Mesendoderm (in vitro differentiated cells): ENCODE measurements around the gene CCSER2.

Source experiments
- DNase-seq: peaks from one replicate; pipeline ENCODE4 v3.0.0; 2013
- H2AK5ac ChIP-seq: 2 replicates; pipeline ENCODE4 v1.6.1; 2013; ENCODE audit warnings: low read length, inconsistent platforms
- H2BK120ac ChIP-seq: 2 replicates; pipeline ENCODE4 v1.6.1; 2013; ENCODE audit warnings: low read depth, mild to moderate bottlenecking, low read length, moderate library complexity, mixed read lengths
- H2BK15ac ChIP-seq: replicated peaks from 2 replicates; pipeline ENCODE4 v1.6.1; 2013; ENCODE audit warnings: low read depth, mild to moderate bottlenecking, moderate library complexity
- H2BK5ac ChIP-seq: 2 replicates; pipeline ENCODE4 v1.6.1; 2013; ENCODE audit warnings: low read length, inconsistent platforms
- H3K18ac ChIP-seq: 2 replicates; pipeline ENCODE4 v1.6.1; 2013; ENCODE audit warnings: mild to moderate bottlenecking, low read length, mixed read lengths
- H3K23ac ChIP-seq: one replicate; pipeline ENCODE4 v1.6.1; 2013; ENCODE audit warnings: low read length
- H3K27ac ChIP-seq: 2 replicates; pipeline ENCODE4 v1.5.1; 2013; ENCODE audit warnings: low read depth, mild to moderate bottlenecking, inconsistent platforms, low read length, moderate library complexity
- H3K27me3 ChIP-seq: 2 replicates; pipeline ENCODE4 v1.6.1; 2013; ENCODE audit warnings: low read length, control low read depth, mild to moderate bottlenecking, inconsistent platforms; ENCODE audit not compliant: insufficient read depth, poor library complexity
- H3K36me3 ChIP-seq: 2 replicates; pipeline ENCODE4 v1.6.1; 2013; ENCODE audit warnings: low read length, inconsistent platforms; ENCODE audit not compliant: control insufficient read depth, insufficient read depth
- H3K4ac ChIP-seq: one replicate; pipeline ENCODE4 v1.6.1; 2013; ENCODE audit warnings: low read depth, mild to moderate bottlenecking, low read length, moderate library complexity
- H3K4me1 ChIP-seq: 2 replicates; pipeline ENCODE4 v1.6.1; 2013; ENCODE audit warnings: low read depth, low read length, inconsistent platforms; ENCODE audit not compliant: control insufficient read depth
- H3K4me2 ChIP-seq: 2 replicates; pipeline ENCODE4 v1.6.1; 2013; ENCODE audit warnings: low read length
- H3K4me3 ChIP-seq: 2 replicates; pipeline ENCODE4 v1.5.1; 2013; ENCODE audit warnings: mild to moderate bottlenecking, low read length
- H3K56ac ChIP-seq: one replicate; pipeline ENCODE4 v1.6.1; 2013; ENCODE audit warnings: low read length
- H3K79me1 ChIP-seq: 2 replicates; pipeline ENCODE4 v1.6.1; 2013; ENCODE audit warnings: low read length, inconsistent platforms
- H3K79me2 ChIP-seq: 2 replicates; pipeline ENCODE4 v1.6.1; 2013; ENCODE audit warnings: mild to moderate bottlenecking, low read length; ENCODE audit not compliant: control insufficient read depth, insufficient read depth
- H3K9ac ChIP-seq: 2 replicates; pipeline ENCODE4 v1.6.1; 2013; ENCODE audit warnings: low read length, inconsistent platforms
- H4K5ac ChIP-seq: one replicate; pipeline ENCODE4 v1.6.1; 2013; ENCODE audit warnings: low read length
- H4K8ac ChIP-seq: one replicate; pipeline ENCODE4 v1.6.1; 2013; ENCODE audit warnings: low read depth, mild to moderate bottlenecking, control low read depth, low read length, moderate library complexity
- WGBS: extraction: QIAGEN DNeasy Blood & Tissue Kit; methylation state at CpG from one replicate; pipeline ENCODE4 v1.1.7; 2013; ENCODE audit warnings: low lambda C conversion rate, missing lambda C conversion rate; ENCODE audit not compliant: insufficient coverage; ENCODE audit errors: extremely low coverage; 5-methylcytosine and 5-hydroxymethylcytosine counted together

Gene CCSER2

GRCh38 chr10:84390364-84390763 lies 62.0 kb downstream of the CCSER2 start:
- Histone ChIP-seq H3K79me1 (no peaks in the 10 kb centered on the region), H4K8ac (no peak overlapping the region), H3K18ac (no peak overlapping the region), H3K79me2 (no peaks in the 10 kb centered on the region), H3K27me3 (no peaks in the 10 kb centered on the region), H2BK15ac (no peak overlapping the region), H2BK120ac (no peak overlapping the region), H3K36me3 (no peaks in the 10 kb centered on the region), H3K56ac (no peak overlapping the region), H3K4ac (no peak overlapping the region), H3K4me1 (no peaks in the 10 kb centered on the region), H3K9ac (no peak overlapping the region), H3K4me3 (no peak overlapping the region), H3K23ac (no peak overlapping the region), H2AK5ac (no peak overlapping the region), H2BK5ac (no peak overlapping the region), H3K4me2 (no peak overlapping the region), H4K5ac (no peak overlapping the region), H3K27ac (no peak overlapping the region)
- WGBS: no CpG with 5 or more reads among the region's 4 CpGs
- DNase-seq: no peak

DNA sequence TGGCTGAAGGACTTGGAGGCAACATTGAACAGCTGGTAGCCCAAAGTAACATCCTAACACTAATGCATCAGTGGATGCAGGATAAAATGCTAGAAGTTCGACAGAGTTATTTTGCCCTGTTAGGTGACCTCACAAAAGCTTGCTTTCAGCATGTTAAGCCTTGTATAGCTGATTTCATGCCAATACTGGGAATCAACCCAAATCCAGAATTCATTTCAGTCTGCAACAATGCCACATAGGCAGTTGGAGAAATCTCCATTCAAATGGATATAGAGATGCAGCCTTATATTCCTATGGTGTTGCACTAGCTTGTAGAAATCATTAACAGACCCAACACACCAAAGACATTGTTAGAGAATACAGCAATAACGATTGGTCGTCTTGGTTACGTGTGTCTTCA lies 62.9 kb downstream of the CCSER2 start:
- Histone ChIP-seq H3K23ac (no peak overlapping the region), H3K4me3 (no peak overlapping the region), H3K36me3 (no peaks in the 10 kb centered on the region), H3K27me3 (no peaks in the 10 kb centered on the region), H3K79me1 (no peaks in the 10 kb centered on the region), H3K4me2 (no peak overlapping the region), H2AK5ac (no peak overlapping the region), H3K9ac (no peak overlapping the region), H3K4ac (no peak overlapping the region), H2BK120ac (no peak overlapping the region), H3K18ac (no peak overlapping the region), H3K79me2 (no peaks in the 10 kb centered on the region), H4K8ac (no peak overlapping the region), H2BK5ac (no peak overlapping the region), H3K56ac (no peak overlapping the region), H2BK15ac (no peak overlapping the region), H3K27ac (no peak overlapping the region), H4K5ac (no peak overlapping the region), H3K4me1 (no peaks in the 10 kb centered on the region)
- no peak for DNase-seq
- no CpG with 5 or more reads among the region's 4 CpGs for WGBS

DNA sequence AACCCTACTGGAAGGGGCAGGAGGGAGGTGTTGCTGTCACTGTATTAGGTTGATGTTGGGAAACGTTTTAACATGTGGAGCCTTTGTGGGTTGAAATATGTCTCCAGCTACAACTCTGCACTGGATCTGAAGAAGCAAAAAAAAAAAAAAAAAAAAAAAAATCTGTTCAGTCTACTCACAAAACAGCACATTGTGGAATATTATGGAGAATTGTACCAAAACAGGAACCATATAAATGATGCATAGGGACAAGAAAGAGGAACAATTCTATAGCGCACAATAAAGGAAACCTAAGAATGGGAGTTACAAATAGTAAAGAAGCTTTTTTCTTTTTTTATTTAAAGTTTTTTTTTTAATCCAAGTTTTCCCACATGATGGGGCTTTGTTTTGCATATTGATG lies 63.8 kb downstream of the CCSER2 start:
- no peaks in the 10 kb centered on the region for H3K79me1 ChIP-seq
- H2AK5ac ChIP-seq: no peak overlapping the region
- no peak overlapping the region for H3K4me3 ChIP-seq
- H2BK5ac ChIP-seq: no peak overlapping the region
- H3K4me1 ChIP-seq: no peaks in the 10 kb centered on the region
- no peak overlapping the region for H3K9ac ChIP-seq
- H2BK120ac ChIP-seq: no peak overlapping the region
- no peak overlapping the region for H4K8ac ChIP-seq
- H2BK15ac ChIP-seq: no peak overlapping the region
- no CpG with 5 or more reads among the region's 2 CpGs for WGBS
- no peak for DNase-seq
- H3K27me3 ChIP-seq: no peaks in the 10 kb centered on the region
- no peak overlapping the region for H3K4ac ChIP-seq
- no peak overlapping the region for H3K56ac ChIP-seq
- H3K36me3 ChIP-seq: no peaks in the 10 kb centered on the region
- no peak overlapping the region for H3K23ac ChIP-seq
- no peak overlapping the region for H3K4me2 ChIP-seq
- H3K18ac ChIP-seq: no peak overlapping the region
- no peaks in the 10 kb centered on the region for H3K79me2 ChIP-seq
- no peak overlapping the region for H3K27ac ChIP-seq
- H4K5ac ChIP-seq: no peak overlapping the region

- no peak overlapping the region for H3K4ac ChIP-seq
- no peak overlapping the region for H3K4me3 ChIP-seq
- no peak overlapping the region for H3K18ac ChIP-seq
- no peak overlapping the region for H2BK15ac ChIP-seq
- no peaks in the 10 kb centered on the region for H3K4me1 ChIP-seq
- no peaks in the 10 kb centered on the region for H3K27me3 ChIP-seq
- no peak overlapping the region for H3K4me2 ChIP-seq
- no CpG with 5 or more reads among the region's 2 CpGs for WGBS
- H3K36me3 ChIP-seq: no peaks in the 10 kb centered on the region
- H3K79me1 ChIP-seq: peaks cover 1% of the 10 kb centered on the region
- H3K56ac ChIP-seq: no peak overlapping the region
- H4K5ac ChIP-seq: no peak overlapping the region
- H3K79me2 ChIP-seq: no peaks in the 10 kb centered on the region
- no peak overlapping the region for H3K9ac ChIP-seq
- H4K8ac ChIP-seq: no peak overlapping the region
- no peak for DNase-seq
- no peak overlapping the region for H2AK5ac ChIP-seq
- H2BK120ac ChIP-seq: no peak overlapping the region
- no peak overlapping the region for H2BK5ac ChIP-seq
- H3K23ac ChIP-seq: no peak overlapping the region
- no peak overlapping the region for H3K27ac ChIP-seq
Measured at GRCh38 chr10:84395581-84395980, 67.2 kb downstream of the CCSER2 start.

DNA sequence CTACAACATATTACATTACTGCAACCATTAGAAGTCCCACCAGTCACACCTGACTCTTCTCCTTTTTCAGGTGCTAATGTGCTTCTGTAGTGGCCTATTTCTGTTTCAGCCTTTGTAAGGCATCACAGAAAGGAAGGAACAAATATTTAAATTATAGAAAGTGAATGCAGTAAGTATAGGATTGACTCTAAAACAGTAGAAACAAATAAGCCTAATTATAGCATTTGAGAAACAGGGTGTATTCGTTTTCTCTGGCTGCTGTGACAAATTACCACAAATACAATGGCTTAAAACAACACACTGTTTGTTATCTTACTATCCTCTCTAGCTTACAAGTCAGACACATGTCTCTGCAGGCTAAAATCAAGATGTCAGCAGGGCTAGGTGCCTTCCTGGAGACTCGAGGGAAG lies 69.4 kb downstream of the CCSER2 start:
- H3K4me3 ChIP-seq: no peak overlapping the region
- no peaks in the 10 kb centered on the region for H3K4me1 ChIP-seq
- H3K27ac ChIP-seq: no peak overlapping the region
- no peak overlapping the region for H3K23ac ChIP-seq
- H3K9ac ChIP-seq: no peak overlapping the region
- no peaks in the 10 kb centered on the region for H3K36me3 ChIP-seq
- peaks cover 1% of the 10 kb centered on the region for H3K79me1 ChIP-seq
- H3K79me2 ChIP-seq: no peaks in the 10 kb centered on the region
- no peak overlapping the region for H3K4ac ChIP-seq
- H2BK5ac ChIP-seq: no peak overlapping the region
- H3K4me2 ChIP-seq: no peak overlapping the region
- H3K18ac ChIP-seq: no peak overlapping the region
- no peak overlapping the region for H4K8ac ChIP-seq
- H3K27me3 ChIP-seq: no peaks in the 10 kb centered on the region
- H2BK120ac ChIP-seq: no peak overlapping the region
- no peak overlapping the region for H3K56ac ChIP-seq
- no peak overlapping the region for H4K5ac ChIP-seq
- H2BK15ac ChIP-seq: no peak overlapping the region
- no peak for DNase-seq
- H2AK5ac ChIP-seq: no peak overlapping the region
- WGBS: no CpG with 5 or more reads among the region's 2 CpGs

- Histone ChIP-seq H2BK5ac (no peak overlapping the region), H3K4me3 (no peak overlapping the region), H2BK120ac (no peak overlapping the region), H3K27me3 (no peaks in the 10 kb centered on the region), H2BK15ac (no peak overlapping the region), H3K4ac (no peak overlapping the region), H3K9ac (no peak overlapping the region), H3K36me3 (no peaks in the 10 kb centered on the region), H4K8ac (no peak overlapping the region), H3K56ac (no peak overlapping the region), H2AK5ac (no peak overlapping the region), H3K27ac (no peak overlapping the region), H3K79me2 (no peaks in the 10 kb centered on the region), H3K4me1 (no peaks in the 10 kb centered on the region), H4K5ac (no peak overlapping the region), H3K4me2 (no peak overlapping the region), H3K23ac (no peak overlapping the region), H3K18ac (no peak overlapping the region), H3K79me1 (peaks cover 1% of the 10 kb centered on the region)
- DNase-seq: no peak
Measured at GRCh38 chr10:84398696-84399095, 70.3 kb downstream of the CCSER2 start.
